Measurements from ENCODE around the gene AFG1L.
A peak's percentile ranks its signal among the peaks of the same experiment; 100 is the strongest.
"Not testable (repeated sequence)": the region's sequence is repeated elsewhere in the genome, so short reads cannot be mapped to it uniquely, and the experiment has no call there.

The AFG1L gene

DNA sequence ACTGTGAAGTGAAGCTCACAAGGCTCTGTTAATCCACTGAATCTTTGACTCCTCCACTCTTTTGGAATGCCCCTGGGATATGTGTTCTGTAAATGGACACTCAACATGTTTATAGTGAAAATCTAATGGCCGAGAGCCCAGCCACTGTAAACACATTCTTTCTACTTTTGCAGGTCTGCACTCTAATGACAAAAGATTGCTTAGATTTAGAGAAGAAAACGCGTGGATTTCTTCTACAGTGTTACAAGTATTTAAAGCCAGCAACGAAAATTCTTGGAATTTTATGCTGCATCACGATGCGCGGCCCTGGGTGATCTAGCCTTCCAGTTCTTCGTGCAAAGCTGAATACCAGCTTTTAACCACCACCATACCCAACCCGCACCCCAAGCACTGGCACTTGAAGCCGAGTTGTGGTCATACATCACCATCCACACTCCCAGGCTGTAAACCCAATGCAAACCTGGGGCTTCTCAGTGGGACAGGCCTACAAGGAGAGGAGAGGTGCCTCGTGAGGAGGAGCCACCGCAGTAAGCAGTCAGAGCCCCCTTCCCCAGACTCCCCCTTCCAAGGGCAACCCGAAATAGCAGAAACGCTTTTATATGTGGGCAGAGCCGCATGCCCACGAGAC is 262.1 kb downstream of the AFG1L start:
- DNase-seq (ENCODE audit: low spot score): no peak

DNA sequence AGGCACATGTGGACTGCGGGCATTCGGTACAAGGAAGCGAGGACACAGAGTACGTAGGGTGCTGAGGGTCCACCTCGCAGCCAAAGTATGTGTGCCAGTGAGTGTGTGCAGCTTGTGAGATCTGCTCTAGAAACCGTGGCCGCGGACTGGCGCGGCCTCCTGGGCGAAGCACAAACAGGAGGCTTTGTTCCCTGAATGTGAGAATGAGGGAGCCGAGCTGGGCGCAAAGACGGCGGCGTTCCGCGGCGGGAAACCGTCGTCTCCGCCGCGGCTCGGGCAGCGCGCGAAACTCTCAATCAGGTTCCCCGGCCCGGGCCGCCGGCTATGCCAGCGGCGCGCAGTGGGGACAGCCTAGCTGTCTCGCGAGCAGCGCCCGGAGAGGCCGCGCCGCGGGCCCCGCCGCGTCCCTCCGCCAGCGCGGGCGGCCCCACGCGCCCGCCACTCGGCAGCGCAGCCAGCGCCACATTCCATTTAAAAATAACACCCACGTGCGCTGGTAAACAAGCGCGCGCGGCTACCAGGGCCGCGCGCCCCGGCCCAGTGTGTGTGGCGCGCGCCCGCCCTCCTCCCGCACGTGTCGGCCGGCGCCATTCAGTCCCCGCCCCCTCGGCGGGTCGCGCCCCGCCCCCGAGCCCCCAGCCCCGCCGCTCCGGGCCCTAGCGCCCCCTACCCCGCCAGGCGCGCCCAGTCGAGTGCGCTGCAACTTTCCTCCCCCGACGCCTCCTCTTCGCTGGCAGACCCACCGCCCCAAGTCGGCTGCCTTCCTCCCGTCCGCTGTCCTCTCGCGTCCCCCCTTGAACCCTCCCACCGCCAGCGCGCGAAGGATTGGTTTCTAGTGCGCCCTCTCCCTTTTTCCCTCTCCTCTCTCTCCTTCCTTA is 262.9 kb downstream of the AFG1L start:
- DNase-seq (ENCODE audit: low spot score): peak; percentile 93

DNA sequence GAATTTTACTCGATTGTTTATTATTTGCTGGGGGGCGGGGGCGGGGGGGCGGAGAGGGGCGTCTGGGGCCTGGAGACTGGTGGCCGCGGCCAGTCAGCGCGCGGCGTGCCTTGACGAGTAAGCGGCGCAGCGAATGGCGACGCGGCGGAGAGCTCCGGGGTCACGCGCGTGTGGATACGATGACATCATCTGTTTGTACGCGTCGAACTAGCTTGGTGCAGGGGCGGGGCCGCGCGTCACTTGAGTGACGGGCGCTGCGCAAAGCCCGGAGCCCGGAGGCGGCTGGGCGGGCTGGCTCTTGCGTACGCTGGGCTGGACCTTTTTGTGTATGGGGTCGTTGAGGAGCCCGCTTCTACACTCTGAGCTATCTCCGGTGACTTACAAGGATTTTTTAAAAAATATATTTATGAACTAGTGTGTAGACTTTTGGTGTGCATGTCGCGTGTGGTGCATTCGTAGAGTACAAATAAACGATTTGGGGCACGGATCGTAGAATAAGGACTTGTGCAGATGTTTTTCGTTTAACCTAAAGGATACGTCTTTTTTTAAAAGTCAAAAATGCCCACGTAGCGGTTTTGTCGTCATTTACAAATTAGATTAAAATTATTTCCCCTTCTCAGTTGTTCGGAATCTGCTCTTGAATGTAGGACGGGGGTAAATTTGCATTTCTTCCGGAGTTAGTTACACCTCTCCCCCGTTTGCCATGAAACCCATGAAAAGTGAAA is 263.7 kb downstream of the AFG1L start:
- DNase-seq (ENCODE audit: low spot score): peak; percentile 97

- DNase-seq (ENCODE audit: low spot score): peak; percentile 85
Measured at GRCh38 chr6:108559097-108559883, 264.4 kb downstream of the AFG1L start.

GRCh38 chr6:108559884-108560462 is 265.1 kb downstream of the AFG1L start:
- peak; percentile 78 for DNase-seq (ENCODE audit: low spot score)

GRCh38 chr6:108560463-108561308 is 265.8 kb downstream of the AFG1L start, which contains the start of gene FOXO3:
TSS of gene FOXO3 (plus strand) at chr6:108560917. CDS start at chr6:108561209, 292 bp downstream.
- peak; percentile 92 for DNase-seq (ENCODE audit: low spot score)

- not testable (repeated sequence) for DNase-seq (ENCODE audit: low spot score)
Measured at GRCh38 chr6:108561309-108561647, 266.4 kb downstream of the AFG1L start.

DNA sequence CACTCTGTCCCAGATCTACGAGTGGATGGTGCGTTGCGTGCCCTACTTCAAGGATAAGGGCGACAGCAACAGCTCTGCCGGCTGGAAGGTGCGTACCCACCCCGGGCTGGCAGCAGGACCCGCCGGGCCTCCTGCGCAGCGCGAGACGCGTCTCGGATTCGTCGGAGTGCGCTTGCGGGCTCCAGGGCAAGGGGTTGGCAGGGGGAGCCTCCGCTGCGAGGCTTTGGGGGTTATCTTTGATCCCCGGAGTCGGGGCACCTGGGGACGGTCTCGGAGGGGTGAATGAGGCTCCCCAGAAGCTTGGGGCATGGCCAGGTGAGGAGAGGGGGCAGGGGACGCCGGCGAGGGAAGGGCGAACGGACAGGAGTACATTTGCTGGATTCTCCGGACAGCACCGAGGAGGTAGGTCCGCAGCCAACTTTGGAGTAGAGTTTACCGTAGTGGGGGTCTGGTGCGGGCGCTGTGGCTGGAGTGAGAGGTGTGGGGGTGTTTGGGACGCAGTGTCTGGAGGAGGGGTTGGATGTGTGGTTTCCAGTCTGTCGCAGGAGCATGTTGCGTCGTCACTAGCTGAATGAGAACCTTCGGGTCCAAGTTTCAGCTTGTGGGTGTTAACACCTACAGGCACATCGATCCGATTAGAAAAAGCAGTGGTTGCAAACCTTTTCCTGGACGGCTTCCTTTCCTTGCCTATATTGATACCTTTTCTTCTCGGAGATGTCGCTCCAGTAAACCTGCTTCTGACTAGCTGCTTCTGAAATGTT is 267.1 kb downstream of the AFG1L start:
- DNase-seq (ENCODE audit: low spot score): peak; percentile 69

DNA sequence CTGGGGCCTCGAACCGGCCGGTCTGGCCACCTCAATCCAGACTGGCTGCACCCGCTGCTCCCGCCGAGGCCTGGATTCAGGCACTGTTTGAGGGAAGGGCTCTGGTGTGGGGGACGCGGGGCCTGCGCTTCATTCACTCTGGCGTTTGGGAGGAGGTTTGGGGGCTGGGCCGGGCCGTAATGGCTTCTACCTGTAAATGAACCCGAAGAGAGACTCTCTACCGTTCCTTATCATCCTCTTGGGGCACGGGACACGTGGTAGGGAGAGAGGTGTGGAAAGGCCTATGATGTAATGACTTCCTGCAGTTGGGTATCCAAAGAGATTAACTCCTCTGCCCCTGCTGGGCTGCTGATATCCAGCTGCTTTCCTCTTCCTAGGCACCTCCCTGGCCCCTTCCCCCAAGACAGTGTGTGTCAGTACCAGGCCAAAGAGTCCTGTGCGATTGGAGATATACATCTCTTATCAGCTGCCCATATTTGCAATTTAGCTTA is 267.7 kb downstream of the AFG1L start:
- peak; percentile 71 for DNase-seq (ENCODE audit: low spot score)

DNA sequence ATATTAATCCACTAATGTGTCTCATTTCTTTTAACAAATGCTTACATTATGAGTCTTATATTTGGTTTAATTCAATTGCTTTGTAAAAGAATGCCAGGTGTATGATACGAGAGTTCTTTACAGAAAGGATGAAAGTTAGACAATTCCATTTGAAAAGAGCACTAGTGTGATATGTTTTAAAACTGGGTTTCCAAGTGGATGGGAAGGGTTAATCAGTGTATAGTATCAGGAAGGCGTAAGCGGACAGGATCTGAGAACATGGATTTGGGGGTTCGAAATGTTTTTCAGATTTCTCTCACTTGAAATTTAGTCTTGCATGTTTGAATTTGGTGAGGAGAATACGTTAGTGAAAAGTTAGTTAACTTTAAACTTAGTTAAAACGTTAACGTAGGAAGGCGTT is 268.4 kb downstream of the AFG1L start:
- DNase-seq (ENCODE audit: low spot score): no peak

GRCh38 chr6:108564178-108564577 is 269.3 kb downstream of the AFG1L start:
- no peak for DNase-seq (ENCODE audit: low spot score)

DNA sequence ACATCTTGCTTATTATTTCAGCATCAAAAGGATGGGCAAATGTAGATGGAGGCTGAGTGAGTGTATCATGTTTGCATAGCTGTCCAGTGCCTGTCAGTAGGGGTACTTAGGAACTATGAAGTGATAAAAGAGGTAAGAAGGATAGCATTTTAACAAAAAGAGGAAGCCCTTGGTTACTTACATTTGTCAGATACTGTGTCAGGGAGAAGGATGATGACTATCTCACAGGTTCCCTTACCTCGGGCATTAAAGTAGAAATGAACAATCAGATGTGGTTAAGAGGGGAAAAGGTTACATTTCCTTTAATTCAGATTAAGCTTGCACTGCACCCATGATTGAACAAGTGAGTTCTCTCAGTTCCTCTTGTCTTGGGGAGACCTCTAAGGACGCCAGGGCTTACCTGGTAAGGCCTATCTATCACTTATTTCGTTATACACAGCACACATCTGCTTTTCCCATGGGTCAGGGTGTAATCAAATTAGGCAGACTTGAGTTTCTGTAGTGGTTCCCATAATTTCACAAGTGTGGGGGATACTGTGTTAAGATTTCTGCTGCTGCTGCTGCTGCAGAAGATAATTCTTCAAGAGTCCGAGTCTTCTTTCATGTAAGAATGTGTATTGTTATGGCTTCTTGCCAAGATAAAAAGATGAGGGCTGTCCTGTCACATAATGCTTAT is 270.4 kb downstream of the AFG1L start:
- no peak for DNase-seq (ENCODE audit: low spot score)

DNA sequence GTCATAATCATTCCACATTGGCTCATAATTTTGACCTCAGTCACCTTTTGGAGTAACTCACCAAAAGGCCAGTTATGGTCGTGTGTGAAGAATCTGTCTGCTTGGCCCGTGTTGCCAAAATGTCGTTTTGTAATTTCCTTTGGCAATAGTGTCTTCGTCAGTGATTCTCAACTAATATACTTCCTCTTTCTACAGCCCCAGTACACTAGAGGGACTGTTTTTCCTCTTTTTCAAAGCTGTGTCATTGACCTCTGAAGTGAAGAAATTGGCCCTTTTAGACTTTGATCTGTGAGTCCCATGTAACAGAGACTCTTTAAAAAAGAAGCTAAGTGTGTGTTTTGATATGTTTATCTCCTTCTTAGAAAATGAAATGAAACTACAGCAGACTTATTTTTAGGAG is 271.0 kb downstream of the AFG1L start:
- DNase-seq (ENCODE audit: low spot score): no peak

DNA sequence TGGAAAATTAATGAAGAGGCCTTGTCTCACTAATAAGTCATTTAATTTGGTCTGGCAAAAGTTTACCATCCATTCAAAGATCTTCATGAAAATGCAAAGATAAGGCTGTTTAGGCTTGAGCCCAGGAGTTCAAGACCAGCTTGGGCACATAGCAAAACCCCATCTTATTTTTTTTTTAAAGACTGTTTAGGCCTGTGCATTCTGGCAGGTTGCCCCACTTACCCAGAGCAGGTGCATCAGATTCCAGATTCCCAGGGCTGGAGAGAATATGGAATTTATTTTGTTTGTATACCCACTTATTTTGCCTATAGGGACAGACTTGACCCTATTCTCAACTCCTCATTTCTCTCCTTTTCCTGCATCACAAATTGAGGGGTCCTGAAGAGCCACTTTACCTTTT is 271.6 kb downstream of the AFG1L start:
- DNase-seq (ENCODE audit: low spot score): no peak

- no peak for DNase-seq (ENCODE audit: low spot score)
Measured at GRCh38 chr6:108568101-108568500, 273.2 kb downstream of the AFG1L start.

GRCh38 chr6:108568551-108569305 is 273.9 kb downstream of the AFG1L start:
- DNase-seq (ENCODE audit: low spot score): no peak

- no peak for DNase-seq (ENCODE audit: low spot score)
Measured at GRCh38 chr6:108570517-108570916, 275.7 kb downstream of the AFG1L start.

- DNase-seq (ENCODE audit: low spot score): no peak
Measured at GRCh38 chr6:108574457-108575141, 279.7 kb downstream of the AFG1L start.

Data from ecto neural progenitor cell (in vitro differentiated cells).